Fibroblast of peridontal ligament (primary cell): ENCODE results near the gene KCNJ10.
A peak's percentile ranks its signal among the peaks of the same experiment; 100 is the strongest.

Experiments used
- DNase-seq: peaks from one replicate; pipeline ENCODE4 v3.0.0-alpha.2; 2010; ENCODE audit errors: extremely low read depth

KCNJ10 gene

DNA sequence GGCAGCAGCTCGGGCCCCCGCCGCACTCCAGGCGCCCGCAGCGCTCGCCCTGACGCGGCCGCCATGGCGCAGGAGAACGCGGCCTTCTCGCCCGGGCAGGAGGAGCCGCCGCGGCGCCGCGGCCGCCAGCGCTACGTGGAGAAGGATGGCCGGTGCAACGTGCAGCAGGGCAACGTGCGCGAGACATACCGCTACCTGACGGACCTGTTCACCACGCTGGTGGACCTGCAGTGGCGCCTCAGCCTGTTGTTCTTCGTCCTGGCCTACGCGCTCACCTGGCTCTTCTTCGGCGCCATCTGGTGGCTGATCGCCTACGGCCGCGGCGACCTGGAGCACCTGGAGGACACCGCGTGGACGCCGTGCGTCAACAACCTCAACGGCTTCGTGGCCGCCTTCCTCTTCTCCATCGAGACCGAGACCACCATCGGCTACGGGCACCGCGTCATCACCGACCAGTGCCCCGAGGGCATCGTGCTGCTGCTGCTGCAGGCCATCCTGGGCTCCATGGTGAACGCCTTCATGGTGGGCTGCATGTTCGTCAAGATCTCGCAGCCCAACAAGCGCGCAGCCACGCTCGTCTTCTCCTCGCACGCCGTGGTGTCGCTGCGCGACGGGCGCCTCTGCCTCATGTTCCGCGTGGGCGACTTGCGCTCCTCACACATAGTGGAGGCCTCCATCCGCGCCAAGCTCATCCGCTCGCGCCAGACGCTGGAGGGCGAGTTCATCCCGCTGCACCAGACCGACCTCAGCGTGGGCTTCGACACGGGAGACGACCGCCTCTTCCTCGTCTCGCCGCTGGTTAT is 14.2 kb upstream of the KCNJ10 start:
- no peak for DNase-seq

DNA sequence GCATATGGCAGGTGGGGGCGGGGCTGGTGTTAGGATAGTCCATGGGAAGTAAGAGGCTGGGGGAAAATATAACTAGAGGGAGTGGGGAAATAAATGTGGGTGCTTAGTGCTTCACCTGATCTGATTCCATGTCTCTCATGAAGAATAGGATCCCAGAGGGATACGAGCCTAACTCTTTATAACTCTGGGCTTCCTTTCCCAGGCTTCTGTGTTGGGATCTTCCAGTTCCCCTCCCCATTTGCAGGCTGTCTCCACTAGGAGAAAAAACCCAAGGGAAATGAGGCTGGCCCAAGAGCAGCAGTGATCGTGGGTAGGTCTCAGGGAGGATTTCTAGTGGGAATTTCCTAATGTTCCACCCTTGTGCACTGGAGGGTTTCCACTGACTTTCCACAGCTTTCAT is 13.0 kb upstream of the KCNJ10 start:
- DNase-seq: no peak

DNA sequence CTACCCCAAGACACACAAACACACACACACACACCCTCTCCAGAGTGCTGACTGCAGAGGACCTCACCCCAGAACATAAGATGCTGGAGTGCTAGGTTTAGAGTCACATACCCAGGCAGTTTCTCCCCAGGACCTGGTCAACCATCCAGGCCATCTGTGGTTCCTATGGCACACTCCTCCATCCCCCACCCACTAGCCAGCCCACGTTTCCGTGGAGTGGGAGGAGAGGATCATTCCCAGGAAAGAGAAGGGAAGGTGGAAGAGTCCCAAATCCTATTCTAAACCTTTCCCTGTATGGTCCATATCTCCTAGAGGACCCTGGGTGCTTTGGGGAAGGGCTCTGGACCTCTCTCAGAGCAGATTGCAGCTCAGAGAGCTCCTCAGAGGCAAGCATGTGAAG is 12.5 kb upstream of the KCNJ10 start:
- DNase-seq: no peak

DNA sequence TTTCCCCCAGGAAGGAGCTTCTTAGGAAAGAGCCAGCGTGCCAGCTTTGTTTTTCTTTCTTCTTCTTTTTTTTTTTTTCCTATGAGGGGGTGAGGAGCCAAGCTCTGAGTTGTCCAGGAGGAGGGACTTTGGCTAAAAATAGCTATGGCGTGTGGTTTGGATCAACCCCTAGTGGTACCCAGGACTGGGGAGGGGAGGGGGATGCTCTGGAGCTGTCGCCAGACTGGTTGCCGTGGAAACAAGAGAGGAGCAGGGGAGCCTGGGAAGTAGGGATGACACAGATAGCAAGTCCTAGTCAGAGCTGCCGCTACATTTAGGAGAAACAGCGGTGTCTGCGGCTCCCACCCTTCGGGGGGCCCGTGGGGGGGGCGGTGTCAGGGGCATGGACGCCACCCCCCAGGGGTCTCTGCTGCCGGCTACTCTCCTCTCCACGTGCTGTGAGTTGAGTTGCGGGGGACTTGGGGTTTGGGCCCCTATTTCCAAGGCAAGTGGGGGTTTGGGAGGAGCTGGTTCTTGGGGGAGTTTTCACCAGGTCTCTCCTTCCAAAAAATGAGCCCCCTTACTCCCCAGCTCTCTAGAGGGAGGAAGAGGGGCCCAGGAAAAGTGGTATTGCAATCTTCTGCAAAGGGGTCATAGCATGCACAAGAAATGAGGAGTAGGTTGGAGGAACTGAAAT is 11.4 kb upstream of the KCNJ10 start, which contains the start of gene KCNJ9:
Gene KCNJ9, plus strand, starts transcription at position 278 of the 676 bp plus-strand sequence. CDS start 2,493 bp downstream, outside the sequence.
- peak; percentile 52 for DNase-seq

DNA sequence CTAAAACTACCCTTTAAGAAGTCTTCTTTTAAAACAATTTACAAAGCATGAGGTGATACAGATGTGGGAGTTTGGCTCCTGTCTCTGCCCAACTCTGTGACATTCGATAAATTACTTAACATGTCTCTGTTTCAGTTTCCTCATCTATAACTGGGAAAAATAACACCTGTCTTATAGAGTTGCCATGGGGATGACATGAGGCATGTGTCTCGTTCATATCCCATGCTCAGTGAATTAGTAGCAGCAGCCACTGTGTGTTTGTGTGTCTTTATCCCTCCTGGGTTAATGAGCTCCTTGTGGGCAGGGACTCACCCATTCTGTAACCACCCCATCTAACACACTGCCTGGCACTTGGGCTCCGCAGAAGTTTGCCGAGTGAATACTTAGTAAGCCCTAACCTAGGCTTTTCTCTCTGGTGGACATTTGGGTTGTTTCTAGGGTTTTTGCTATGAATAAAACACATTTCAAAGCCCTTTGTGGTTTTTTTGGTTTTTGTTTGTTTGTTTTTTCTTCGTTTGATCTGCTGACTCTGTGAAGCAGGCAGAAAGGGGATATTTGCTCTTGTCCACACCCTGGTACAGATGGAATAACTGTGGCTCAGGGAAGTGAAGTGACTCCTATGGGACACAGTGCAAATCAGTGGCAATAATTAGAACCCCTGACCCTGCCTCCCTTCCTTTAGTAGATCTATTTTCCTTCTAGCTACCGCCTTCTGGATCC is 10.6 kb upstream of the KCNJ10 start:
- no peak for DNase-seq

DNA sequence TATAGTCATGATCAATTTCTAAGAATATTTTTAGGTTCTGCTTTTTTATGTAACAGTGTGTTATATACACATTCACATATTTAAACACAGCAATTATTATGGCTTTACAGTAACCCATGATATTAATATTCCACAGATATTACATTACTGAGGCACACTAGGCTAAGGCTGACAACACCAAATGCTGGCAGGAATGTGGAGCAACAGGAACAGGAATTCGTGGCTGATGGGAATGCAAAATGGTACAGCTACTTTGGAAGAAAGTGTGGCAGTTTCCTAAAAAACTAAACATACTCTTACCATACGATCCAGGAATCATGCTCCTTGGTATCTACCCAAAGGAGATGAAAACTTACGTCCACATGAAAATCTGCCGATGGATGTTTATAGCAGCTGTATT is 9.5 kb upstream of the KCNJ10 start:
- no peak for DNase-seq

DNA sequence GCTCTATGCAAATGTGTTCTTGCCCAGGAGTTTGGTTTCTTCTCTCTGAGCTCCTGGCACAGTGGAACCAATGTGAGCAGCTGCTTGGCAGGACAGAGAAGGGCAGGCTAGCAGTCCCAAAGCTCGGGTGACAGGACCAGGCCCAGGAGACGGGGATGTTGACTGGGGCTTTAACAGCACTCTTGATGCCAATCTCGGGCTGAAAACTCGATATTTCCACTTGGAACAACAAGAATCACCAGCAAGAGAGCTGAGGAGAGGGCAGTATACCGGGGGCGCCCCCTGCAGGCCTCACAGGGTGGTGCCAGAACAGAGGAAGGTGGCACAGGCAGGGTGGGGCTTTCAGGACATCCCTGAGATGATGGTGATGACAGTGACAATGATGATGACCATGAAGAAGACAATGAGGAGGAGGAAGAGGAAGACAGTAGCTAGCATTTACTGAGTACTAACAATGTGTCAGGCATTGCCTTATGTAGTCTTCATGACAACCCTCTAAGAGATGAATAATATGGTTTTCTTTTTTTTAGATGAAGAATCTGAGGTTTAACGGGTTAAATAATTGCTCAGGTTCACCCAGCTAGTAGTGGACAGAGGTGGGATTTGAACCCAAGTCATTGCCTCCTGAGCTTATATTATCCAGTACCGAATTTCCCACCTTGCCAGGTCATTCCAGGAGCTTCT is 8.7 kb upstream of the KCNJ10 start:
- DNase-seq: no peak

DNA sequence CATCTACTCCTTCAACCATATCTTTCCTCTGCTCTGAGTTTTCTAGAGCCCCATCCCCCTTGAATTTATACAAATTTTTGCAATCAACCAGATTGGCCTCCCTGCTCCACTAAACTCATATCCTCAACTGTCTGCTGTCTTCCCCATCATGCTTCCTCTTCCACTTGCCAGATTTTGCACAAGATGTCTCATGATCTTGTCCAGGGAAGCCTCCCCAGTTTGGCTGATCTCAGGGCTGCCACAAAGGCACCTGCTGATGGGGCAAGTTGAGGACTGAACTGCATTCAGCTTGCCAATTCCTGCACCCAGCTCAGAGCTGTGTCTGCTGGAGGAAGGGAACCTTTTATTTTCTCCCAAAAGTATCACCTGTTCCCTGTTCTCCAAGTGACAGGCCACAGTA is 7.5 kb upstream of the KCNJ10 start:
- no peak for DNase-seq

DNA sequence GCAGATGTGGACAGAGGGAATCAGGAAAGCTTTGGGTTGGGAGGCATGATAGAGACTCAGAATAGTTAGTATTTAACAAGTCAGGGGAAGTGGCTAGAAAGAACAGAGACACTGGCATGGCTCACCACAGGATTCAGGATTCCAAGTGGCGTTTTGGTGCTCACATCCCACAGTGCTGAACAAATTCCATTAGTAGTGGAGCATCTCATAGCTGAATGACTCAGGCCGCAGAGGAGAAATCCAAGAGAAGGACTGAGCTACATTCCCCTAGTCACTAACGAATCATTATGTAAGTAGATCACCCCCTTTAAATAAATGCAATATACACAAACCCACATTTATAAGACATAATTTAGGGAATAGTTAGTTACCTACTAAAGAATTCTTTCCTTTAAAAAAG is 6.3 kb upstream of the KCNJ10 start:
- DNase-seq: no peak

DNA sequence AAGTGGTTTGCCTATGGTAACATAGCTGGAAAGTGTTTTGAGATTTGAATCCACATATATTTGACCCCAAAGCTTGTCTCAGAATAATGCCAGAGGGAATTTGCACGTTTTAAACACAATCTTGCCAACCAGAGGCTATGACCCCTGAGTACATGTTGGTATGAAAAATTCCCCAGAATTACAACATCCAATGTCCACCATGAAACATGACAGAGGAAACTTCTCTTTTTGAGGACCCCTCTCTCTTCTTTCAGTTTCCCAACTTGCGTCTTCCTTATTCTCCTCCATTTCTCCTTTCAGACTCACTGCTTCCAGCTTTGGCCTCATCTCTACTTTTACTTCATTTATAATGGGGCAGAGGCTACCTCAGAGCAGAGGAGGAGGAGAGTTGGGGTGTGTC is 5.9 kb upstream of the KCNJ10 start:
- DNase-seq: no peak

DNA sequence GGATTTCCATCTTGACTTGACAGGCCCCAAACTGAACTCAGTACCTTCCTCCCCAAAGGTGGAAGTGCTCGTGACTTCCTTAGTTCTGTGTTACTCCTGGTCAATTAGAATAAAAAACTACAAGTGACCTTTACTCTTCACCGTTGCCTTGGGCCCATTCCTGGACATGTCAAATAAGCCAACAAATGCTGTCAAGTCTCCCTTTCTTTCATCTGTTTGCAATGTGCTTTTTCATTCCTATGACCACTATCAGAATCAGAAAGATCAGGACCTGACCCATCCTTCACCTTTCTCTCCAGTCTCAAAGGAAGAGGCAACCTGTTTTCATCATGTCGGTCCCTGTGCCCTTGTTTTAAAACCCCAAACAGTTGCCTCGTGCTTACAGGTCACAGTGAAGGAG is 4.9 kb upstream of the KCNJ10 start:
- no peak for DNase-seq

DNA sequence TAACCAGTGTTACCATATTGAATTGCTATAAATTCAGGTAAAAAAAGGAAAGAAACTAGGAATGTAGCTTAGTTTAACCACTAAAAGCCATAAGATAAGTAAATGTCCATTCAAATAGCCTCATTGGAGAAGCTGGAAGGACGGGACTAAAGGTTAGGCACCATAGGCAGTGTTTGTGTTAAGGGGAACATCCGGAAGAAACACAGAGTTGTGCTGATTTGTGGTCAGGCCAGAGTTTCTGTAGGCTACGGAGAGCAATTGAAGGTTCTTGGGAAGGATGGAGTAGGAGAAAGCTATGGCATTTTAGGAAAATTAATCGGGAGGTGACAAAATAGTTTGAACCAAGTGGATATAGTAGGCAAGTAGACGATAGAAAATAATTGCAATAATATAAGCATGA is 1.3 kb upstream of the KCNJ10 start:
- no peak for DNase-seq

DNA sequence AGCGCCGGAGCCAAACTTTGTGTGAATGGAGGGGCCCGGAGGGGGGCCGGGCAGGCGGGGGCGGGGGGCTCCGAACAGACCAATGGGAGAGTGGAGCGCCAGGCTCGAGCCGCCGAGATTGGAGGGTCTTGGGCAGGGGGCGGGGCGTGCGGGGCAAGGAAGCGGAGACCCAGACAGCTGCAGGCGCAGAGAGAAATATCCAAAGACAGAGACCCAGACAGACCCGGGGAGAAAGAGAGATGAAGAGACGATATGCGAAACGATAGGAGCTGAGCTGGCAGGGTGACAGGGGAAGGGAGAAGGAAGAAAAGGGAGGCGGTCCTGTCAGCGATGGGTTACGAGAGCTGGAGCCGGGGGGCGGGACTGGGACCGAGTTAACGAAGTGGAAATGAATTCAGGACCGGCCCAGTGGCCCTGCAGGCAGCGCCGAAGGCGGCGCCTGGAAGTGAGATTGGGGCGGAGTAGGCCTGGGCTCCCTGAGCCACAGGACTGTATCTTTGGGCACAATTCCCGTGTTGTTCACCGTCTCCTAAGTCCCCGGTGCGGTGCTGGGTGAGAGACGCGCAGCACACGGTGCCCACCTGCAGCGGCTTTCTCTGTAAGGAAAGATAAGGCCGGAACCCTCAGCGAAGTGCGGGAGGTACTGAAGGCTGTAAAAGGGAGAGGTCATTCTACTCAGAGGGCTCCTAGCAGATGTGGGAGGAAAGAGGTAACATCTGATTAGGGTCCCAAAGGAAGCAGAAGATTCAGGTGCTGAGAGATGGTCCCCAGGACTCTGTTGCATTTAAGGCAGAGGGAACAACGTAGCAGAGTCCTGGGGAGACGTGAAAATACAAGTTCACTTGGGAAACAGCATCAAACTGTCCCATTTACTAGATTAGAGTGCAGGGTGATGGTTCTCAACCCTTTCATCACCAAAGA is 543 bp upstream of the KCNJ10 start:
- DNase-seq: peak; percentile 26

DNA sequence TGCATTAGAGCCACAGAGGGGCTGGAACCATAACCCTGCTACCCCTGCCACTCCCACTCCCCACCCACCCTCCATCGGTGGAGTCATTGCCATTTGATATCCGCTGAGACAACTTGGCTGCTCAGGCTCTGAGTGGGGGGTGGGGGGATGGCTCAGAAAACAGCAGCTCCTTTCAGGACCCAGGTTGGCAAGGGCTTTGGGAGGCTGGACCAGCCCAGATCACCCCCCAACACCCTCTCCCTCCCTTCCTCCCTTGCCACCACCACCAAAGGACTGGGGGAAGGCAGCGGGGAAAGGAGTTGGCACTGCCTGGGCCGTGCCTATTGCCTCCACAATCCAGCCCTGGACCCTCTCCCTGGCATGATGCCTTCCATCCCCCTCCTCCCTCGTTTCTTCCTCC is 1.7 kb downstream of the KCNJ10 start:
- DNase-seq: no peak

DNA sequence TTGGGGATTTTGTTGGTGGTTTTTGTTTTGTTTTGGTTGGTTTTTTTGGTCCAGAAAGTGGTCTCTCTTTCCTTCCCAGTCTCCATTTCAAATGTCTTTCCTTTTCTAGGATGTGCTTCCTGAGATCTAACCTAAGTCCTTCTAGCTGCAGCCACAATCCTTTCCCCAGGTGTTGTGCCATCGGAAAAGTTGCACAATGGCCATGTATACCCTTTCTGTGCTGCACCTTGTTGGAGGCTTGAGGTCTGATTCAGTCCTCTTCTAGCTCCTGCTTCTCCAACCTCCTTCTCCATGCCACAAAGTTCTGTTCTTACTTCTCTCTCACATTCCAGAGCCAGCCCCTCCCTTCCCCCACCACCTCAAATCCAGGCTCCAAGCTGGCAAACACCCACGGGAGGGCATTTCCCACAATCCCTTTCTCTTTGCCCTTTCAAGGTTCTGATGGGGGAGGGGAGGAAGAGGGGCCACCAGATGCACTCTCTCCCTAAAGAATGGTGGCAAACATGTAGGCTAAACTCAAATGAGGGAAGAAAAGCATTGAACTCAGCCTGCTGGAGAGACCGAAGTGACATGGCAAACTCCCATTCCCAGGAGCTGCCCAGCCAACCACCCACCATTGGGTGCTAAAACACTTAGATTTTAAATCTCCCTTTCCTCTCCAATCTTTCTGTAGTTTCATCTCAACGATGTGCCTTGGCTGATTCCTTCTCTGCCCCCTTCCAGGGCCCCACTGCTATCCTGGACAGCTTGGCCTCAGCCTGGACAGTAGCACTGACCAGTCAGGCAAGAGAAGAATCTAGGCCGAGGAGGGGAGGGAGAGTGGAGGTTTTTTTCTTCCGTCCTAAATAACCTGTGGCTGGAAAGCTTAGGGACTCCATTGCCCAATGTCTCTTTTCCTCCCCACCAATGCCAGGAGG is 2.9 kb downstream of the KCNJ10 start:
- DNase-seq: no peak

DNA sequence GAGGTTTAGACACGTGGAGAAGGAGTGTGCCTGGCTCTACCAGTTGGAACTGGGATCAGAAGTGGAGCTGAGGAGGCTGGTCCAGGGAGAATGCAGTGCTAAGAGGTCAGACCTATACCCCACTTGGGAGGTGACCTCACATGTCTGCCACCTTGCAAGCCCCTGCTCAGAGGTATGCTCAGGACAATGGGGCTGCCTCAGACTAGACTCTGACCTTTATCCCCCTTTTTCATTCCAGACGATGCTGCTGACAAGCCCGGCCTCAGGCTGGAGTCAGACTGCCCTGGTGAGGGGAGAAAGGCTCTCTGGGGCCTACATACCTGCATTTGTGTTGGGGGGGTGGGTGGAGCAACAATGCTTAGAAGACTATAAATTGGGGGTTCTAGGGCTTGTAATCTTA is 5.2 kb downstream of the KCNJ10 start:
- DNase-seq: no peak

DNA sequence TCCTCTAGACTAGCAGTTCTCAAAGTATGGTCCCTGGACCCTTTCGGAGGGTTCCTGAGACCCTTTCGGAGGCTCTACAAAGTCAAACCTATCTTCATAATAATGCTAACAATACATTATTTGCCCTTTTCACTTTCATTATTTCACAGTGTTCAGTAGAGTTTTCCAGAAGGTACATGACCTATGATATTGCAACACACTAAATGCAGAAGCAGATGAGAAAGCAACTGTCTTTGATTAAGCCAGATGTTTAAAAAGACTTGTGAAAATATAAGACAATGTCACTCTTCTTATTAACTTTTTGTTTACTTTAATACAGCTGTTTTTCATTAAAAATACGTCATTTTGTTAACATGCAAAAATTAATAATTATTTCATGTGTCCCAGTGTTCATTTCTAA is 5.8 kb downstream of the KCNJ10 start:
- no peak for DNase-seq

DNA sequence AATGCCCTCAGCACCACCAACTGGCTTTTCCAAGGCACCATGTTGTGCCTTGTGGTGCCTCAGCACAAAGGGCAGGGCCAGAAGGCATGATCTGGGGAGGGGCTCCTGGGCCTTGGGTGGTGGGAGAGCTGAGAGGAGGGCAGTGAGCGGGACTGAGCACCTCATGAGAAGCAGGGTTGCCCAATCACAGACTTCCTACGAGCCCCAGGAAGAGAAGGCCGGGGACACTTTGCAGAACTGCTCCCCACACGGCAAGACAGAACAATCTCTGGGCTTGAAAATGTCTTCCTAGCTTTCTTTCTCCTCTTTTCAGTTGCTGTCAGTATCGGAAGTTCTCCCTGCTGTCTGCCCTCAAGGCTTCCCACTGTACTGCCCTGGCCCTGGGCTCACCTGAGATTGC is 6.8 kb downstream of the KCNJ10 start:
- DNase-seq: no peak

DNA sequence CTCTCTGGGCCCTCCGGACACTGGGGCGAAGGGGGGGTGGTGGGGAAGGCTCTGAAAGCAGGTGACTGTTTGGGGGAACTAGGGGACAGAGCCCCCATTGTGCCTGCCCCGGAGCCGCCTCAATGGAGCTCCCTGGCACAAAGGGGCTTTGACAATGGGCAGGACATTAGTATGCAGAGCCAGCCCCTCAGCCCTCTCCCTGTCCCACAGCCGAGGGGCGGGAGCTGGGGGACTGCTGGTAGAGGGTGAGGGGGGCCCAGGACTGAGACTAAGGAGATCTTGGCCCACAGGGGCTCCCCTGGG is 7.8 kb downstream of the KCNJ10 start:
- DNase-seq: no peak
